Astrocyte of the cerebellum (primary cell): ENCODE measurements around the gene RBFOX2.

Experiments used
- DNase-seq: peaks from one replicate; pipeline ENCODE4 v3.0.0-alpha.2; 2011; ENCODE audit warnings: low read depth
- H3K4me3 ChIP-seq: 2 replicates; pipeline ENCODE4 v1.5.1; 2011; ENCODE audit warnings: mild to moderate bottlenecking, low read depth, low read length, moderate library complexity
- CTCF ChIP-seq: IDR thresholded peaks from 2 replicates; pipeline ENCODE4 v1.5.1; 2012; ENCODE audit warnings: low read length, low read depth, moderate library complexity, mild to moderate bottlenecking; ENCODE audit errors: missing control alignments
- in situ Hi-C: cut with HindIII; loops from 2 replicates; pipeline ENCODE4 v1.10.0; 2017; ENCODE audit warnings: low sequenced_read_pairs

The RBFOX2 gene

GRCh38 chr22:35732116-35732515 lies 296.5 kb downstream of the RBFOX2 start:
- DNase-seq, result no peak
- TF ChIP-seq CTCF, result no peak
- in situ Hi-C loops, result no loop called here
- no peak overlapping the region for H3K4me3 ChIP-seq

- DNase-seq, result no peak
- in situ Hi-C loops, result no loop called here
- no peak overlapping the region for H3K4me3 ChIP-seq
- no peak for TF ChIP-seq CTCF
Measured at GRCh38 chr22:35731321-35731720, 297.3 kb downstream of the RBFOX2 start.

- TF ChIP-seq CTCF, result no peak
- no peak overlapping the region for H3K4me3 ChIP-seq
- DNase-seq, result no peak
- in situ Hi-C loops, result no loop called here
Measured at GRCh38 chr22:35729309-35729698, 299.3 kb downstream of the RBFOX2 start.

- in situ Hi-C loops, result no loop called here
- DNase-seq, result no peak
- TF ChIP-seq CTCF, result no peak
- no peak overlapping the region for H3K4me3 ChIP-seq
Measured at GRCh38 chr22:35728639-35729308, 299.9 kb downstream of the RBFOX2 start.

GRCh38 chr22:35727436-35727835 lies 301.2 kb downstream of the RBFOX2 start:
- no peak for TF ChIP-seq CTCF
- in situ Hi-C loops, result no loop called here
- no peak overlapping the region for H3K4me3 ChIP-seq
- no peak for DNase-seq

GRCh38 chr22:35726933-35727332 lies 301.7 kb downstream of the RBFOX2 start:
- in situ Hi-C loops, result no loop called here
- DNase-seq, result no peak
- no peak for TF ChIP-seq CTCF
- no peak overlapping the region for H3K4me3 ChIP-seq

- H3K4me3 ChIP-seq, result no peak overlapping the region
- TF ChIP-seq CTCF, result no peak
- no peak for DNase-seq
- in situ Hi-C loops, result no loop called here
Measured at GRCh38 chr22:35726398-35726797, 302.2 kb downstream of the RBFOX2 start.
